ENCODE measurements around the gene CIBAR2.

DNA sequence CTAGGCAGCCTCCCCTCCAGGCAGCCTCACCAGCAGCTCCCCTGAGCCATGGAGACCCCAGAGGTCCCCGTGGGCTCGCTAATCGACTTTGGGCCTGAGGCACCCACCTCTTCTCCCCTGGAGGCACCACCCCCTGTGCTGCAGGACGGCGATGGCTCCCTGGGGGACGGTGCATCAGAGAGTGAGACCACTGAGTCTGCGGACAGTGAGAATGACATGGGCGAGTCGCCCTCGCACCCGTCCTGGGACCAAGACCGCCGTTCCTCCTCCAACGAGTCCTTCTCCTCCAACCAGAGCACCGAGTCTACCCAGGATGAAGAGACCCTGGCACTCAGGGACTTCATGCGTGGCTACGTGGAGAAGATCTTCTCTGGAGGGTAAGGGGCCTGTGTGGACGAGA is 45.2 kb downstream of the CIBAR2 start:
- TF ChIP-seq, protein P1, sequence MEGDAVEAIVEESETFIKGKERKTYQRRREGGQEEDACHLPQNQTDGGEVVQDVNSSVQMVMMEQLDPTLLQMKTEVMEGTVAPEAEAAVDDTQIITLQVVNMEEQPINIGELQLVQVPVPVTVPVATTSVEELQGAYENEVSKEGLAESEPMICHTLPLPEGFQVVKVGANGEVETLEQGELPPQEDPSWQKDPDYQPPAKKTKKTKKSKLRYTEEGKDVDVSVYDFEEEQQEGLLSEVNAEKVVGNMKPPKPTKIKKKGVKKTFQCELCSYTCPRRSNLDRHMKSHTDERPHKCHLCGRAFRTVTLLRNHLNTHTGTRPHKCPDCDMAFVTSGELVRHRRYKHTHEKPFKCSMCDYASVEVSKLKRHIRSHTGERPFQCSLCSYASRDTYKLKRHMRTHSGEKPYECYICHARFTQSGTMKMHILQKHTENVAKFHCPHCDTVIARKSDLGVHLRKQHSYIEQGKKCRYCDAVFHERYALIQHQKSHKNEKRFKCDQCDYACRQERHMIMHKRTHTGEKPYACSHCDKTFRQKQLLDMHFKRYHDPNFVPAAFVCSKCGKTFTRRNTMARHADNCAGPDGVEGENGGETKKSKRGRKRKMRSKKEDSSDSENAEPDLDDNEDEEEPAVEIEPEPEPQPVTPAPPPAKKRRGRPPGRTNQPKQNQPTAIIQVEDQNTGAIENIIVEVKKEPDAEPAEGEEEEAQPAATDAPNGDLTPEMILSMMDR (IDR thresholded peaks at IDR 0.05), result no peak
- no peak for TF ChIP-seq EP300 (IDR thresholded peaks at IDR 0.05)
- TF ChIP-seq POLR2AphosphoS5 (IDR thresholded peaks at IDR 0.05), result no peak

Data from sigmoid colon (tissue), 4 donors.